ENCODE results near the gene NHS. TPM values are rescaled to one million over a fixed set of nuclear protein-coding genes. Genes with fewer than 3 reads are reported as not detected.

The NHS gene
- total RNA-seq, 6 experiments from 2014 or later = 2.8 to 6.1 (median 4.9) TPM

DNA sequence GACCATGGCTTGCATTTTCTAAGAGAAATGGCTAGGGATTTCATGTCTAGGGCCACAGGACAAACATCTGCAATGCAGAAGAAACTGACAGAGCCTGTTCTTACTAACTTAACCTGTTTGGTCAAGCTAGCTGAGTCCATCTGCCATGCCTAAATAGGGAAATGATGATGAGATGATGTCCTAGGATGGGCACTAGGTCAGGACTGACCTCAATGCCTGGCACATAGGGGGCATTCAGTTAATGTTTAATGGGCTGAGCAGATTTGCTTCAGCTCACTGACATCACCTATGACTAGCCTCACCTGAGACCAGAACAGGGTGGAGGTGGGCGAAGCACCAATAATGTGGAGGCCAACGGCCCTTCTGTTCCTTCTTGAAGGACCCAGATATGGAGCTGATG is 188.1 kb downstream of the NHS start:
- DNase-seq = no peak
- Mint-ChIP-seq H3K9me3 (no peaks in the 10 kb centered on the region), H3K4me1 (ENCODE audit: low read depth) (peaks cover 47% of the 10 kb centered on the region), H3K27me3 (ENCODE audit: insufficient read depth) (no peaks in the 10 kb centered on the region), H3K4me3 (no peak overlapping the region), H3K27ac (no peak overlapping the region), H3K36me3 (ENCODE audit: low read depth) (no peaks in the 10 kb centered on the region)
- no peak for TF ChIP-seq CTCF (IDR thresholded peaks at IDR 0.05)

- Mint-ChIP-seq H3K27me3 (ENCODE audit: insufficient read depth) (no peaks in the 10 kb centered on the region), H3K36me3 (ENCODE audit: low read depth) (no peaks in the 10 kb centered on the region), H3K4me3 (peak overlapping the region; percentile 15), H3K9me3 (no peaks in the 10 kb centered on the region), H3K4me1 (ENCODE audit: low read depth) (peaks cover 47% of the 10 kb centered on the region), H3K27ac (no peak overlapping the region)
- TF ChIP-seq CTCF (IDR thresholded peaks at IDR 0.05) = no peak
- DNase-seq = peak; percentile 21
Measured at GRCh38 chrX:17563515-17563914, 188.5 kb downstream of the NHS start.

DNA sequence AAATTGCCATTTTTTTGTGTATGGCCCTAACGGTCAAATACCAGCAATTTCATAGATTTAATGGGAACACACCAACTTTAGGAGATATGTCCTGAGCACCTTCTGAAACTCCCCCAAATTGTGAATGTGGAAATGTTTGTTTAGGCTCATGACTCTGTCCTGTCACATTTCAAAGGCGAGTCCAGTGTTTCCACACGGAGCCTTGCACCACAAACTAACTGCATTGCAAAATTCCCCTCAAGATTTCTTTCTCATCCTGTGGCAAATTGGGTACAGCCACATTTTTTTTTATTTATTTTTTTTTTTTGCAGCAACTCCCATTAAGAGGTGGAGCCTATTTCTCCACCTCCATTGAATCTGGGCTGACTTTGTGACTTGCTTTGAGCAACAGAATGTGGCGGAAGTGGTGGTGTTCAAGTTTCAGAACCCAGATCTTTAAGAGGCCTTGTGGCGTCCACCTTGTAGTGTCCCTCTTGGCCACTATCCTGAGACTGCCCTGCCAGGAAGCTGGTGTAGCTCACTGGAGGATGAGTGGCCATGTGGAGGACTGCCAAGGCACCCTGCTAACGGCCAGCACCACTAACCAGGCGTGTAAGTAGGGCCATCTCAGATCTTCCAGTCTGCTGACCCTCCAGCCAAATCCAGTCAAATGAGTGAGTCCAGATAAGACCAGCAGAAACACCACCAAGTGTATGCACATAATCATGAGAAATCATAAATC is 189.8 kb downstream of the NHS start:
- Mint-ChIP-seq H3K9me3 (no peaks in the 10 kb centered on the region), H3K4me1 (ENCODE audit: low read depth) (peaks cover 36% of the 10 kb centered on the region), H3K36me3 (ENCODE audit: low read depth) (no peaks in the 10 kb centered on the region), H3K4me3 (no peak overlapping the region), H3K27ac (no peak overlapping the region), H3K27me3 (ENCODE audit: insufficient read depth) (no peaks in the 10 kb centered on the region)
- no peak for DNase-seq
- no peak for TF ChIP-seq CTCF (IDR thresholded peaks at IDR 0.05)

GRCh38 chrX:17566740-17567139 is 191.7 kb downstream of the NHS start:
- Mint-ChIP-seq H3K9me3 (no peaks in the 10 kb centered on the region), H3K36me3 (ENCODE audit: low read depth) (no peaks in the 10 kb centered on the region), H3K27ac (no peak overlapping the region), H3K4me1 (ENCODE audit: low read depth) (peaks cover 22% of the 10 kb centered on the region), H3K27me3 (ENCODE audit: insufficient read depth) (no peaks in the 10 kb centered on the region), H3K4me3 (no peak overlapping the region)
- no peak for TF ChIP-seq CTCF (IDR thresholded peaks at IDR 0.05)
- no peak for DNase-seq

DNA sequence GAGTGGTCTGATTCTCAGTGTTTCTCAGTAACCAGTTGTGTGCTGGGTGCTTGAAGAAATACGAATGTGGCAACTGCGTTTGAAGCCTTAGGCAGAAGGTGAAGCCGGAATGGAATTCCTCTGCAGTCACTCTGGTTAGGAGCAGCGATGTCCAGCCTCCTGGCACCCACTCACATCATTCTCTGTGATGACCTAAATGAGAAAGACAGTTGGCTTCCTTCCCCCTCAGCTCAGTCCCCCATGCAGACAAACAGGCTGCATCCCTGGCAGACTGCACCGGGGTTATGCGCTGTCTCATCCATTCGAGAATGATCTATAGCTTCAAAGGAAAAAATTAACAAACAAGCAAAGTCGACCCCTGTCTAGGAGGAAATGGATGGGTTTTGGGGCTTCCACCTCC is 192.2 kb downstream of the NHS start:
- Mint-ChIP-seq H3K9me3 (no peaks in the 10 kb centered on the region), H3K4me3 (no peak overlapping the region), H3K4me1 (ENCODE audit: low read depth) (peaks cover 22% of the 10 kb centered on the region), H3K36me3 (ENCODE audit: low read depth) (no peaks in the 10 kb centered on the region), H3K27ac (no peak overlapping the region), H3K27me3 (ENCODE audit: insufficient read depth) (no peaks in the 10 kb centered on the region)
- TF ChIP-seq CTCF (IDR thresholded peaks at IDR 0.05) = no peak
- no peak for DNase-seq

All from HFFc6 (cell line).